HG03378 (cell line): ENCODE results near the gene CCDC91.

Experiments
- ATAC-seq: cut with Tn5 transposase; IDR thresholded peaks from one replicate; pipeline ENCODE4 v1.9.1; 2021; ENCODE audit warnings: mild to moderate bottlenecking, moderate library complexity; ENCODE audit not compliant: unreplicated experiment

CCDC91 gene, protein sequence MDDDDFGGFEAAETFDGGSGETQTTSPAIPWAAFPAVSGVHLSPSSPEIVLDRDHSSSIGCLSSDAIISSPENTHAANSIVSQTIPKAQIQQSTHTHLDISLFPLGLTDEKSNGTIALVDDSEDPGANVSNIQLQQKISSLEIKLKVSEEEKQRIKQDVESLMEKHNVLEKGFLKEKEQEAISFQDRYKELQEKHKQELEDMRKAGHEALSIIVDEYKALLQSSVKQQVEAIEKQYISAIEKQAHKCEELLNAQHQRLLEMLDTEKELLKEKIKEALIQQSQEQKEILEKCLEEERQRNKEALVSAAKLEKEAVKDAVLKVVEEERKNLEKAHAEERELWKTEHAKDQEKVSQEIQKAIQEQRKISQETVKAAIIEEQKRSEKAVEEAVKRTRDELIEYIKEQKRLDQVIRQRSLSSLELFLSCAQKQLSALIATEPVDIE

DNA sequence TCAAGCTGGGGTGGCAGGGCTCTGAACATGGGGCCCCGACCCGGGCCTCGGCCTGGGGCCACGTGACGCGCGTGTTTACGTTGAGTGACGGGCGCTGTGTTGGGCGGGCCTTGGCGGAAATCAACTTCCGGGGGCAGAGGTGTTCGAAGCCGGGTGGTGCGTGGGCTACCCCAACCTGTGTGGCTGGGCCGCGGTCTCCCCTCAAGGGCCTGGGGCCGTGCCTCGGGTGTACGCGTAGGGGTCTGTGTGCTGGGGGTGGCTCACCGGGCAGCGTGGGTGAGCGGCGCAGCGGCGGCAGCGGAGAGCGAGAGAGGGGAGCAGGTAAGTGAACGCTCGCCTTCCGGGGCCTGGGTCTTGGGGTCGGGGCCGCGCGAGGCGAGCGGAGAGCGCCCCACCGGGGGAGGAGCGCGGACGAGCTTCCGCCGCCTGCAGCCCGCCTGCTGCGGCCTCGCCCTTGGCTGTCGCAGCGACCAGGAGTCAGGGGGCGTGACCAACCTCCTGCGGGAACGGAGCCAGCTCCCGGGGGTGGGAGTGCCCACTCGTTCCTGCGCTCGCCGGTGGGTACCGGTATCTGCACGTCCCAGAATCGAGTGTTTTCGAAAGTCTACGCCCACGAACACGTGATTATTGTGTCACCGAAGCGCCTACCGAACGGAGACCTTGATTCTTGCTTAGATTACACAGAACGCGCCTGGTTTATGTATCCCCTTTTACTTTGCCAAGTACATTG, at the start of gene CCDC91:
TSS of gene CCDC91 (plus strand) at position 136 of the 730 bp plus-strand sequence. CDS start 66,760 bp downstream, outside the sequence.
- ATAC-seq, result peak; percentile 77

GRCh38 chr12:28144059-28144458, 46.2 kb upstream of the CCDC91 start:
- ATAC-seq, result no peak

GRCh38 chr12:28144532-28144931, 45.7 kb upstream of the CCDC91 start:
- ATAC-seq, result no peak

- no peak for ATAC-seq
These were observed 45.0 kb upstream of the CCDC91 start for GRCh38 chr12:28145216-28145615.

DNA sequence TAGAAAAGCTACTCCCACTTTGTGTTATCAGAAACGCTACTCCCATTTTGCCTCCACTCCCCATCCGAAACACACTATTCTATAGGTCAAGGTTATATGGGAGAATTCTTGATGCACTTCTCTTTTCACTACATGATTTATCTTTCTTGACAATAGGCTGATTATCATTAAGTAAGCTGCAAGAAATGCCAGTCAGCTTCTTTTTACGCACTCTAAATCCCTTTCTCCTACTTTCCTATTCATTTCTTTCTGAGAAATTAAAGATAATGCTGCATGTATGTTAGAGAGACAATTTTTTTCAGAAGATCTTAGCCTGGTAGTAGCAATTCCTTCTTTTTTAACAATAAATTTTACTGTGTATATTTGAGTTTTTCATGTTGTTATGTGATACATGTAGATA, 41.0 kb upstream of the CCDC91 start:
- ATAC-seq, result no peak

DNA sequence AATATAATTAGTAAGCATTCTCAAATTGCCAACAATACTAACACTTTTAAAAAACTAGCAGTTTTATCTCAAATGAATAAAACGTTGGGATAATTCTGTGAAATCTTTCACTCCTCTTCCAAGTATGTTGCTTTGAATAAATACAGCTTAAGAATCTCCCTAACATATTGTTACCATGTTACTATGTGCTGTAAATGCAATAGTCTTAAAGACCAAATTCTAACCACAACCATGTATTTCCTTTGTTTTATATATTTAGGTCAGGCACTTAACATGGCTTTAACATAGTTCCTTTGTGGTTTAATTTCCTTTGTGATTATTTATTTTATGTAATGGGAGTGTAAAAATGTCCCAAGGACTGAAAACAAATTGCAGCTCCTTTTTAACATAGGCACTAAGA, 33.9 kb upstream of the CCDC91 start:
- no peak for ATAC-seq

GRCh38 chr12:28156804-28157203, 33.5 kb upstream of the CCDC91 start:
- no peak for ATAC-seq

DNA sequence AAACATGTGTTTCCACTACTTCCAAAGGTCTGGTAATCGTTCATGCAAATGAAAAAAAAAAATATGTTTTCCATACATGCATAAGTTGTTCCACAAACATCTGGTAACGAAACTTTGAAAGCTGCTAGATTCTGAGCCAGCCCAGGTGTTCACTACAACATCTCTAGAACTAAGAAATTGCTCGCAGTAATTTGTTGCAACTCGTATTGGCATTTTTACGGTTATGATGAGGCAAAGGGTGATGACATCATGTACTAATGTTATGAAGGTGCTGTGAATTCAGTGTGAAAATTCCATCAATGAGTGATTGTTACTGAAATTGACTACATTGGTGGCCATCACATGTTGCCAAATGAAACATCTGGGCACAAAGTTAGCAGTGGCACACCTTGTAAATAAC, 31.9 kb upstream of the CCDC91 start:
- ATAC-seq, result no peak

- ATAC-seq, result no peak
These were observed 30.6 kb upstream of the CCDC91 start for GRCh38 chr12:28159688-28160087.

DNA sequence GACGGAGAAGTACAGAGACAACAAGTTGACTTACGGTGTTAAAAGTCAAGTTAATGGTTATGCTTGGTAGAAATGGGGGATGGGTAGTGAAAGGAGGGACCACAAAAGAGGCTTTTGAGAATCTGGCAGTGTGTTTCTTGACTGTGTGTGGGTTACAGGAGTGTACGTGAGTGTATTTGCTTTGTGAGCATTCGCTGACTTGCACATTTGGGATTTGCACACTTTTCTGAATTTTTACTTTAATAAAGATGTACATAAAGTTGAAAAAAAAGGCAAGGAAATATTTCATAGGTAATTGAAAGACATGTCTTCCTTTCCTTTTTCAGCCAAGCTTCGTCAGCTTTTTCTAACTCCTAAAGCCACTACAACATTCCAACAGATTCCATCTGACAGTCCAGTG, 28.6 kb upstream of the CCDC91 start:
- no peak for ATAC-seq

DNA sequence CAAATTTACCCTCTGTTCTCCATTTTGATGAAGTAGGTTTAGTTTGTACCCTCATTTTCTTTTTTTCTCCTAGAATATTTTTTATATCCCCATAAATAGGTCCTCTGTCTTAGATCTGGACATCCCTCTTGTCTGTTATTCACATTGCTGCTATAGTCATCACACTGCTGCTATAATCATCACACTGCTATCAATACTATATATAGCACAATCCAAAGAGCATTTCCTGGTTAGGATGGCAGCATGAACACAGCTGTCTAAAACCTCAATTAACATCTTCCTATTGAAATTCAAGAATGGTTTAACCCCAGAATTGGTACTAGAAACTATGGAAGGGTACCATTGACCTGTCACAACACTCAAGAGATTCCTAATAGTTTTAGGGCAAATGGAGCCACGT, 27.6 kb upstream of the CCDC91 start:
- ATAC-seq, result no peak

- no peak for ATAC-seq
These were observed 25.5 kb upstream of the CCDC91 start for GRCh38 chr12:28164644-28165275.

DNA sequence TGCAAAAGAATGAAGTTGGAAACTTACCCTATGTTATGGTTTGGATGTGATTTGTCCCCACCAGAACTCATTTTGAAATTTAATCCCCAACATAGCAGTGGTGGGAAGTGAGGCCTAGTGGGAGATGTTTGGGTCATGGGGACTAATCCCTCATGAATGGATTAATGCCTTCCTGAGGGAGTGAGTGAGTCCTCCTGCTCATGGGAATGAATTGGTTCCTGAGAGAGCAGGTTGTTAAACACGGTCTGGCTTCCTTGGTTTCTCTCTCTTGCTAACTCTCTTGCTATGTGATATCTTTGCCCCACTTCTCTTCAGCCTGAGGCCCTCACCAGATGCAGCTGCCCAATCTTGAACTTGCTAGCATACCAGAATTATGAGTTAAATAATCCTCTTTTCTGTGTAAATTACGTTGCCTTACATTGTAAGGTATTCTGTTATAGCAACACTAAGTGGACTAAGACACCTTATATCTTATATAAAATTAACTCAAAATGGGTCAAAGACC, 22.2 kb upstream of the CCDC91 start:
- ATAC-seq, result no peak

- no peak for ATAC-seq
These were observed 18.7 kb upstream of the CCDC91 start for GRCh38 chr12:28171356-28172060.

GRCh38 chr12:28172434-28173030, 17.7 kb upstream of the CCDC91 start:
- ATAC-seq, result no peak

- no peak for ATAC-seq
These were observed 16.8 kb upstream of the CCDC91 start for GRCh38 chr12:28173440-28173839.

- no peak for ATAC-seq
These were observed 15.1 kb upstream of the CCDC91 start for GRCh38 chr12:28175098-28175589.

DNA sequence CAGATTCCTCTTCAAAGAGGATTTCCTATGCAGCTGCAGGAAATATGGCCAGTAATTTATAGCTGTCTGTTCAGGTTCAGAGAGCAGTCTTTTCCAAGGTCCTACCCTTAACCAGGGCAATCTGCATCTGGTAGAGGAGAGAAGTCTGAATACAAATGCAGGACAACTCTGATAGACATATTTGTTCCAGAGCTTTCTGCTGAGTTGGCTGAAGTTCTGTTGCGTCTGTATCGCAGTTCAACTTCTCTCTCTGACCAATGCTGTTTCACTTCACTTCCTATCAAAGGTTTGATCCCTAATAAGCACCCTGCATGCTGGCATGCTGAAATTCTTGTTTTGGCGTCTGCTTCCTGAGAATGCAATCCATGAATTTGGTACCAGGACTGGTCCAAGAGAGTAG, 14.0 kb upstream of the CCDC91 start:
- ATAC-seq, result no peak

DNA sequence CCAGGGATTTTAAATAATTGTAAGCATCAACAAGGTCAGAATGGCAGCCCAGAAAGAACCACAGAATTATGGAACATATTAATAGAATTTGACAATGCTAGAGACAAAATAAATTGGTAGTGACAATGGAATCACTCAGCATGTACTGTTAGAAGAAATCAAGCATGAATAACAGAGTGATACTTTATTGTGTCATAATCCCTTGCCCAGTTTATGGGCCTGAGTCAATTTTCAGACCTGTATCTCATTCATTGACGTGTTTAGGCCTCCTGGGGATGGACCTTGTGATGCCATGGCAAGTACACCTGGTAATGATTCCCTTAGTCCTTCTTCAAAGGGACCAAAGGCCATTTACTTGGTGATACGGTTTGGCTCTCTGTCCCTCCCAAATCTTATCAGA, 12.8 kb upstream of the CCDC91 start:
- ATAC-seq, result no peak

DNA sequence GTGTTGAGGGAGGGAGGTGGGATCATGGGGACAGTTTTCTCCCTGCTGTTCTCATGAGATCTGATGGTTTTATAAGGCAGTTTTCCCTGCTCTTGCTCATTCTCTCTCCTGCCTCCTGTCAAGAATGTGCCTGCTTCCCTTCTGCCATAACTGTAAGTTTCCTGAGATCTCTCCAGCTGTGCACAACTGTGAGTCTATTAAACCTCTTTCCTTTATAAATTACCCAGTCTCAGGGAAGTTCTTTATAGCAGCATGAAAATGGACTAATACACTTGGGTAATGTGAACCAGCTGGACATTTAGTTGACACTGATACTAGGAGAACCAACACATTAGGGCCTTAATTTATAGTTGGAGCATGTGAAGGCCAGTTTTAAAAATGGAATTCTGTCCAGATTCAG, 12.4 kb upstream of the CCDC91 start:
- no peak for ATAC-seq
